ENCODE data around the gene PLEKHG5. TPM values are rescaled to one million over a fixed set of nuclear protein-coding genes. Genes with fewer than 3 reads are reported as not detected.
"Not testable (repeated sequence)": the region's sequence is repeated elsewhere in the genome, so short reads cannot be mapped to it uniquely, and the experiment has no call there.

Gene PLEKHG5
- total RNA-seq, 1 donor from 2014 or later: 42.9 TPM

DNA sequence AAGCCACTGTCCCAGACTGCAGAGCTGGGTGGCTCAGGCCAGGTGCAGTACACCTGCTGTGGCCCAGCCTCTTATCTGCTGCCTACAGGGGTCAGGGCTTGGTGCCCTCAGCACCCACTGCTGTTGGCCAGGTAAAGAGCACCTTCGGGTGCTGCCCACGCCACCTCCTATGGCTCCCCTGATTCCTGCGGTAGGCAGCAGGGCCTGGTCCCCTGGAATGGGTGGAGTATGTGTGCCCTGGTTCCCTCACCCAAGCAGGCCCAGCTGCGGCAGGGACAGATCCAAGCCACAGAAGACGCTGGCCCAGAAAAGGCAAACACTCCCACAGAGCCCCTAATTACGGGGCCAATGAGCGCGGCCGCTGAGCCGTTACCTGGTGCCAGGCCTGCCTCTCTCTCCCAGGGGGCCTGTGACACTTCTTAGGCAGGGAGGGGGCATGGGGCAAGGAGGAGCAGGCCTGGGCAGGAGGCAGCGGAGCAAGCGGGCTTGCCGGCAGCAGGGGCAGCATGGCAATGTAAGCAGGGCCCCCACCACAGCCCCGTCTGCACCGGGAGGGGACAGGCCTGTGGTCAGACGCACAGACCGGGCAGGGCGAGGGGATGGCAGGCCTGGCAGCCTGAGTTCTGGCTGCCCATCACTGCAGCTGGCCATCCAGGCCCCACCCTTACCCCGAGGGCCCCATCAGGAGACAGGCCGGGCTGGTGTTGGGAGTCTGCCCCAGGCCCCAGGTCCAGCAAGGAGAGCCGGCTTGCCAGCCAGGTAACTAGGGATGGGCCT lies 47.9 kb downstream of the PLEKHG5 start:
- FAIRE-seq (peak; percentile 88), DNase-seq (ENCODE audit: low read depth) (no peak)
- Histone ChIP-seq H3K36me3 (ENCODE audit: control insufficient read depth, insufficient read depth, low read length) (no peaks in the 10 kb centered on the region), H3K27me3 (ENCODE audit: control insufficient read depth, insufficient read depth, low read length) (peaks cover 5% of the 10 kb centered on the region), H3K4me3 (ENCODE audit: low read depth, low read length) (no peak overlapping the region)
- TF ChIP-seq CTCF (IDR thresholded peaks at IDR 0.05; ENCODE audit: insufficient read depth, low read length, severe bottlenecking): no peak

- no peak for TF ChIP-seq CTCF (IDR thresholded peaks at IDR 0.05; ENCODE audit: insufficient read depth, low read length, severe bottlenecking)
- Histone ChIP-seq H3K4me3 (ENCODE audit: low read depth, low read length) (no peak overlapping the region), H3K27me3 (ENCODE audit: control insufficient read depth, insufficient read depth, low read length) (no peaks in the 10 kb centered on the region), H3K36me3 (ENCODE audit: control insufficient read depth, insufficient read depth, low read length) (no peaks in the 10 kb centered on the region)
- no peak for FAIRE-seq
- no peak for DNase-seq (ENCODE audit: low read depth)
Measured at GRCh38 chr1:6441586-6441985, 49.9 kb downstream of the PLEKHG5 start.

GRCh38 chr1:6440198-6441126 lies 51.0 kb downstream of the PLEKHG5 start:
- no peaks in the 10 kb centered on the region for H3K36me3 ChIP-seq (ENCODE audit: control insufficient read depth, insufficient read depth, low read length)
- TF ChIP-seq CTCF (IDR thresholded peaks at IDR 0.05; ENCODE audit: insufficient read depth, low read length, severe bottlenecking): peak; percentile 36
- DNase-seq (ENCODE audit: low read depth) (no peak), FAIRE-seq (no peak)
- H3K27me3 ChIP-seq (ENCODE audit: control insufficient read depth, insufficient read depth, low read length): no peaks in the 10 kb centered on the region
- H3K4me3 ChIP-seq (ENCODE audit: low read depth, low read length): no peak overlapping the region

DNA sequence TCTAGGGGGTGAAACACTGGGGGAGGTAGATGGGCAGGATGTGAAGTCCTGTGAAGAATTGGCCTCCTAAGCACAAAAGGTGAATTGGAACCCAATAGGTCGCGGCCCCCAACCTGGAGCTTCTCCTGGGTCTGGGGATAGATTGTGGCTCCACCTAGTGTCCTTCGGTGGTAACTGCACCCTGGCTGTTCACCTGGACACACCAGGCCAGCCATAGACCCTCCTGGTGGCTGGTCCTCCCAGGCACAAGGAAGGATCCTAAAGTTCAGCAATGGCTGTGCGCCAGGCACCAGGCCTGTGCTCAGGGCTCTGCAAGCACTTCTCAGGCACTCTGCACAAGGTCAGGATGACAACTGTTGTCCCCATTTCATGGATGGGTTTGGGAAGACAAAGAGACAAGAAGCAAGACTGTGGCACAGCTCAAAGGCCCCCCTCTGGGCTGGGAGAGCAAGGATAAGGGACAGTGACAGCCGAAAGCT lies 53.4 kb downstream of the PLEKHG5 start:
- Histone ChIP-seq H3K36me3 (ENCODE audit: control insufficient read depth, insufficient read depth, low read length) (no peaks in the 10 kb centered on the region), H3K4me3 (ENCODE audit: low read depth, low read length) (no peak overlapping the region), H3K27me3 (ENCODE audit: control insufficient read depth, insufficient read depth, low read length) (no peaks in the 10 kb centered on the region)
- peak; percentile 61 for DNase-seq (ENCODE audit: low read depth)
- TF ChIP-seq CTCF (IDR thresholded peaks at IDR 0.05; ENCODE audit: insufficient read depth, low read length, severe bottlenecking): peak; percentile 93
- FAIRE-seq: no peak

- H3K36me3 ChIP-seq (ENCODE audit: control insufficient read depth, insufficient read depth, low read length); H3K4me3 ChIP-seq (ENCODE audit: low read depth, low read length); FAIRE-seq; DNase-seq (ENCODE audit: low read depth); H3K27me3 ChIP-seq (ENCODE audit: control insufficient read depth, insufficient read depth, low read length): not testable (repeated sequence)
- TF ChIP-seq CTCF (IDR thresholded peaks at IDR 0.05; ENCODE audit: insufficient read depth, low read length, severe bottlenecking): peak; percentile 56
Measured at GRCh38 chr1:6437012-6437700, 54.3 kb downstream of the PLEKHG5 start.

DNA sequence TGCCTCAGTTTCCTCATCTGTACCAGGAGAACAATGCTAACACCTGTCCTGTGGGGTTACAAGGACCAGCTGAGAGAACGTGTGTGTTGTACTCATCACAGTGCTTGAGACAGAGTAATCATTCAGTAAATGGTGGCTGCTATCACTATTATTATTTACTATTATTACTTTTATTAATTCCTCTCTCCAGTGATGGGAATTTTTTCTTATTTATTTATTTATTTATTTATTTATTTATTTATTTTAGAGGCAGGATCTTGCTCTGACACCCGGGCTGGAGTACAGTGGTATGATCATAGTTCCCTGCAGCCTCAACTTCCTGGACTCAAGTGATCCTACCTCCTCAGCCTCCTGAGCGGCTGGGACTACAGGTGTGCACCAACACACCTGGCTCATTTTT lies 55.2 kb downstream of the PLEKHG5 start:
- H3K27me3 ChIP-seq (ENCODE audit: control insufficient read depth, insufficient read depth, low read length); DNase-seq (ENCODE audit: low read depth); H3K4me3 ChIP-seq (ENCODE audit: low read depth, low read length); H3K36me3 ChIP-seq (ENCODE audit: control insufficient read depth, insufficient read depth, low read length): not testable (repeated sequence)
- peak; percentile 92 for FAIRE-seq
